Cardiac muscle cell (in vitro differentiated cells and primary cell): Measurements from ENCODE around the gene ATN1. TPM values are rescaled to one million over a fixed set of nuclear protein-coding genes. Genes with fewer than 3 reads are reported as not detected.

Experiments used
- DNase-seq, 2 donors: peaks; one replicate each; pipeline versions ENCODE4 v3.0.0 to v3.0.0-alpha.2; 2010 to 2017; ENCODE audit warnings: low read depth in 1 of 2, low spot score in 1 of 2
- H3K27ac ChIP-seq: fragments of 200-600 bp; sonication (generic); 2 replicates; pipeline ENCODE4 v1.5.1; 2016
- H3K27me3 ChIP-seq: fragments of 200-600 bp; sonication (generic); 2 replicates; pipeline ENCODE4 v1.6.0; 2016; ENCODE audit warnings: control low read depth
- H3K36me3 ChIP-seq: fragments of 200-600 bp; sonication (generic); 2 replicates; pipeline ENCODE4 v1.5.1; 2016; ENCODE audit warnings: control low read depth
- H3K4me1 ChIP-seq: fragments of 200-600 bp; sonication (generic); 2 replicates; pipeline ENCODE4 v1.8.1; 2017; ENCODE audit warnings: low read depth, mild to moderate bottlenecking, mixed run types
- H3K4me3 ChIP-seq: fragments of 200-600 bp; sonication (generic); 2 replicates; pipeline ENCODE4 v1.5.1; 2016; ENCODE audit warnings: mild to moderate bottlenecking
- H3K9me3 ChIP-seq: fragments of 200-600 bp; sonication (generic); 2 replicates; pipeline ENCODE4 v1.5.1; 2017; ENCODE audit warnings: low read depth, mild to moderate bottlenecking, control low read depth
- polyA plus RNA-seq: library from polyadenylated mRNA; unstranded; fragments of >200 nt; fragmentation: Nextera tagmentation; extraction: Ambion mirVana; gene quantifications from 2 replicates; pipeline ENCODE4 v1.2.1, GENCODE V29; 2016
- total RNA-seq: library from RNA; depleted of rRNA; stranded (reverse); fragments of >200 nt; gene quantifications from 2 replicates; pipeline ENCODE4 v1.2.3, GENCODE V29; 2016
- TF ChIP-seq, protein P1 (sequence below): IDR thresholded peaks from 2 replicates; pipeline ENCODE4 v1.5.1; 2012; ENCODE audit warnings: low read depth, mild to moderate bottlenecking, low read length

Gene ATN1
- total and polyA plus RNA-seq, 2 experiments from 2014 or later = 22.8 to 46.4 TPM

- no peak for DNase-seq
- no peaks in the 10 kb centered on the region for H3K36me3 ChIP-seq
- TF ChIP-seq, protein P1, sequence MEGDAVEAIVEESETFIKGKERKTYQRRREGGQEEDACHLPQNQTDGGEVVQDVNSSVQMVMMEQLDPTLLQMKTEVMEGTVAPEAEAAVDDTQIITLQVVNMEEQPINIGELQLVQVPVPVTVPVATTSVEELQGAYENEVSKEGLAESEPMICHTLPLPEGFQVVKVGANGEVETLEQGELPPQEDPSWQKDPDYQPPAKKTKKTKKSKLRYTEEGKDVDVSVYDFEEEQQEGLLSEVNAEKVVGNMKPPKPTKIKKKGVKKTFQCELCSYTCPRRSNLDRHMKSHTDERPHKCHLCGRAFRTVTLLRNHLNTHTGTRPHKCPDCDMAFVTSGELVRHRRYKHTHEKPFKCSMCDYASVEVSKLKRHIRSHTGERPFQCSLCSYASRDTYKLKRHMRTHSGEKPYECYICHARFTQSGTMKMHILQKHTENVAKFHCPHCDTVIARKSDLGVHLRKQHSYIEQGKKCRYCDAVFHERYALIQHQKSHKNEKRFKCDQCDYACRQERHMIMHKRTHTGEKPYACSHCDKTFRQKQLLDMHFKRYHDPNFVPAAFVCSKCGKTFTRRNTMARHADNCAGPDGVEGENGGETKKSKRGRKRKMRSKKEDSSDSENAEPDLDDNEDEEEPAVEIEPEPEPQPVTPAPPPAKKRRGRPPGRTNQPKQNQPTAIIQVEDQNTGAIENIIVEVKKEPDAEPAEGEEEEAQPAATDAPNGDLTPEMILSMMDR = no peak
- peaks cover 6% of the 10 kb centered on the region for H3K4me1 ChIP-seq
- H3K27ac ChIP-seq = no peak overlapping the region
- H3K27me3 ChIP-seq = no peaks in the 10 kb centered on the region
- H3K9me3 ChIP-seq = no peaks in the 10 kb centered on the region
- no peak overlapping the region for H3K4me3 ChIP-seq
Measured at GRCh38 chr12:6957151-6957701, 29.5 kb downstream of the ATN1 start.

GRCh38 chr12:6957741-6958608 is 30.2 kb downstream of the ATN1 start:
- Histone ChIP-seq H3K4me3 (no peak overlapping the region), H3K4me1 (peaks cover 10% of the 10 kb centered on the region), H3K27me3 (no peaks in the 10 kb centered on the region), H3K27ac (no peak overlapping the region), H3K36me3 (no peaks in the 10 kb centered on the region), H3K9me3 (no peaks in the 10 kb centered on the region)
- TF ChIP-seq, protein P1 = no peak
- no peak for DNase-seq

GRCh38 chr12:6958609-6959057 is 30.9 kb downstream of the ATN1 start:
- Histone ChIP-seq H3K36me3 (no peaks in the 10 kb centered on the region), H3K4me3 (no peak overlapping the region), H3K27me3 (no peaks in the 10 kb centered on the region), H3K27ac (peak overlapping the region; percentile 6), H3K4me1 (peaks cover 10% of the 10 kb centered on the region), H3K9me3 (no peaks in the 10 kb centered on the region)
- DNase-seq = no peak
- TF ChIP-seq, protein P1 = no peak

DNA sequence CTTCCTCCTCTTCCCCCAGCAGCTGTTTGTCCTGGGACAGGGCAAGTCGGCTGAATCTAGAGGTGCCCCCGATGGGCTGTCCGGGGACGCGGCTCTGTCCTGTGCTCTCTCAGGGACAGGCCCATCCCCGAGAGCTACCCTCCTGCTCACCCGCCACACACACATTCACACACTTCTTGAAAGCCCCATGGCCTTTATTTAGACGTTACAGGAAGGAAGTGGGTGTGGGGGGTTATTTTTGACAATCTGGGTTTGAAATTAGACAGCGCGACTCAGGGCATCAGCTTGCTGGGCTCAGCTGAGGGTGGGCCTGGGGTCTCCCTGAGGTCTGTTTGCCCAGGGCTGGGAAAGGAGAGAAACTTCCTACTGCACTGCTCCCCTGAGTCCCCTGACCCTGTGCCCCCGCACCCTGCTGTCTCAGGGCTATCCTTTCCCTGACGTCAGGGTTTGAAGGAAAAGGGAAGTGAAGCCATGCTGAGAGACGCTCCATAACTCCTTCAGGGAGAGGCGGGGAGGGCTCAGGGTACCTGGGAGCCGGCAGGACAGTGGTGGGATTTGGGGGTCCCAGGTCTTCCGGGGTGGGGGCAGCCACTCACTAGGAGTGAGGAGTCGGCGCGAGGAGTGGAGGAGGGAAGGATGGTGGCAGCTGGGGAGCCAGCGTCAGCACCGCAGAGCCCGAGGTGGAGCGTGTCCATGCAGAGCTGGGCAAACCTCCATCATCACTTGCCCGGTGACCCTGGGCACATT is 31.5 kb downstream of the ATN1 start:
- Histone ChIP-seq H3K27ac (peak overlapping the region; percentile 6), H3K27me3 (no peaks in the 10 kb centered on the region), H3K36me3 (no peaks in the 10 kb centered on the region), H3K4me1 (peaks cover 10% of the 10 kb centered on the region), H3K4me3 (no peak overlapping the region), H3K9me3 (no peaks in the 10 kb centered on the region)
- TF ChIP-seq, protein P1 = no peak
- no peak for DNase-seq

DNA sequence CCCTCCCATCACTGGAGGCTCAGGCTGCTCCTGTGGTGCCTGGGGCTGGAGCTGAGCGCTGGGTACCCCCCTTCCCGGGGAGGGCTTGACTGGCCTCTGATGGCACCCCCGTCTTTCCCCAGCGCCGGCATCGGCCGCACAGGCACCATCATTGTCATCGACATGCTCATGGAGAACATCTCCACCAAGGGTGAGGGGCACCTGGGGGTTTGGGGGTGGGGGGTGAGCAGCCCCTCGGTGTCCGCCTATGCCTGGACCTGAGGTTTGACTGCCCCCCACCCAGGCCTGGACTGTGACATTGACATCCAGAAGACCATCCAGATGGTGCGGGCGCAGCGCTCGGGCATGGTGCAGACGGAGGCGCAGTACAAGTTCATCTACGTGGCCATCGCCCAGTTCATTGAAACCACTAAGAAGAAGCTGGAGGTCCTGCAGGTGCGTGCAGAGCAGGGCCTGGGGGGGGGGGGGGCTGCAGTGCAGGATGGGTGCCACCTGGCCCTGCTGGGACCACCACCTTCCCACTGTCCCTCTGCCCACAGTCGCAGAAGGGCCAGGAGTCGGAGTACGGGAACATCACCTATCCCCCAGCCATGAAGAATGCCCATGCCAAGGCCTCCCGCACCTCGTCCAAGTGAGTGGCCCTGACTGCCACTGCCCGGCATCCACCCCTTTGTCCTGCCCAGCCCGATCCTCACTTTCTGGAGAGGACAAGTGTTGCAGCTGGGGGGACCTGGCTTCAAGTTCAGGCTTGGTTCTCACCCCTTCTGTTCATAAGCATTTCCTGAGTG is 32.2 kb downstream of the ATN1 start:
- Histone ChIP-seq H3K4me1 (peaks cover 13% of the 10 kb centered on the region), H3K36me3 (no peaks in the 10 kb centered on the region), H3K9me3 (no peaks in the 10 kb centered on the region), H3K27ac (no peak overlapping the region), H3K4me3 (no peak overlapping the region), H3K27me3 (no peaks in the 10 kb centered on the region)
- TF ChIP-seq, protein P1 = no peak
- no peak for DNase-seq
